GM23338 (cell line): ENCODE results near the gene SART3. TPM values are rescaled to one million over a fixed set of nuclear protein-coding genes. Genes with fewer than 3 reads are reported as not detected.

ENCODE experiments used
- ATAC-seq: fragments of 200-7000 bp; cut with Tn5 transposase; 3 replicates; pipeline ENCODE4 v1.9.1; 2020
- DNase-seq: peaks from one replicate; pipeline ENCODE4 v3.0.0-alpha.2; 2015; ENCODE audit warnings: low spot score
- H2AFZ ChIP-seq: fragments of 200-600 bp; sonication (generic); 2 replicates; pipeline ENCODE4 v1.8.0; 2016; ENCODE audit warnings: antibody characterized with exemption, mild to moderate bottlenecking, moderate library complexity
- H3F3A ChIP-seq: fragments of 200-600 bp; sonication (generic); replicated peaks from 2 replicates; pipeline ENCODE4 v1.8.0; 2017; ENCODE audit warnings: antibody characterized with exemption, mixed run types, low read depth
- H3K27ac ChIP-seq: fragments of 200-600 bp; sonication (generic); 2 replicates; pipeline ENCODE4 v1.6.1; 2016; ENCODE audit warnings: low read depth
- H3K27me3 ChIP-seq: fragments of 200-600 bp; sonication (generic); 2 replicates; pipeline ENCODE4 v1.8.0; 2016; ENCODE audit warnings: mild to moderate bottlenecking, mixed run types, moderate library complexity; ENCODE audit not compliant: insufficient read depth
- H3K36me3 ChIP-seq: fragments of 200-600 bp; sonication (generic); 2 replicates; pipeline ENCODE4 v1.8.0; 2016; ENCODE audit warnings: mild to moderate bottlenecking; ENCODE audit not compliant: insufficient read depth
- H3K4me1 ChIP-seq: fragments of 200-600 bp; sonication (generic); 2 replicates; pipeline ENCODE4 v1.8.0; 2016; ENCODE audit warnings: mild to moderate bottlenecking, moderate library complexity; ENCODE audit not compliant: insufficient read depth
- H3K4me2 ChIP-seq: fragments of 200-600 bp; sonication (generic); 2 replicates; pipeline ENCODE4 v1.7.1; 2017; ENCODE audit warnings: mixed run types
- H3K4me3 ChIP-seq: fragments of 200-600 bp; sonication (generic); 2 replicates; pipeline ENCODE4 v1.6.1; 2016; ENCODE audit warnings: mixed run types
- H3K79me2 ChIP-seq: fragments of 200-600 bp; sonication (generic); replicated peaks from 2 replicates; pipeline ENCODE4 v1.8.0; 2017; ENCODE audit warnings: mild to moderate bottlenecking; ENCODE audit not compliant: insufficient read depth
- H3K9me2 ChIP-seq: fragments of 200-600 bp; sonication (generic); 2 replicates; pipeline ENCODE4 v1.8.0; 2017; ENCODE audit not compliant: insufficient read depth
- H4K20me1 ChIP-seq: fragments of 200-600 bp; sonication (generic); replicated peaks from 2 replicates; pipeline ENCODE4 v1.8.0; 2017; ENCODE audit warnings: mild to moderate bottlenecking; ENCODE audit not compliant: insufficient read depth
- H3K27ac Mint-ChIP-seq: 2 replicates; pipeline ENCODE4 v1.8.0; 2020; ENCODE audit warnings: inconsistent platforms, mild to moderate bottlenecking, moderate library complexity, mixed read lengths
- H3K27me3 Mint-ChIP-seq: 3 replicates; pipeline ENCODE4 v1.8.0; 2022; ENCODE audit warnings: low read depth, mild to moderate bottlenecking, moderate library complexity, mixed read lengths, inconsistent platforms; ENCODE audit not compliant: insufficient read depth, poor library complexity
- H3K36me3 Mint-ChIP-seq: 3 replicates; pipeline ENCODE4 v1.8.0; 2021; ENCODE audit warnings: low read depth, mild to moderate bottlenecking, inconsistent platforms, moderate library complexity, mixed read lengths
- H3K4me1 Mint-ChIP-seq: 3 replicates; pipeline ENCODE4 v1.8.0; 2020; ENCODE audit warnings: mild to moderate bottlenecking, inconsistent platforms, mixed read lengths
- H3K4me3 Mint-ChIP-seq: 3 replicates; pipeline ENCODE4 v1.8.0; 2021; ENCODE audit warnings: moderate library complexity, mild to moderate bottlenecking, inconsistent platforms, mixed read lengths
- H3K9me3 Mint-ChIP-seq: 3 replicates; pipeline ENCODE4 v1.8.0; 2020; ENCODE audit warnings: moderate library complexity, mild to moderate bottlenecking, inconsistent platforms, mixed read lengths
- CREB1 ChIP-seq: fragments of 250-450 bp; sonication (Bioruptor Pico); IDR thresholded peaks from 2 replicates; pipeline ENCODE4 v1.5.0; 2020; ENCODE audit warnings: low read depth, mild to moderate bottlenecking, moderate library complexity
- CTCF ChIP-seq, 2 experiments: fragments of 200-600 bp in 1 of 2; sonication (generic) in 1 of 2; conservative IDR thresholded peaks; 2 replicates each; pipeline versions ENCODE4 v1.5.1 to v1.6.1; 2016 to 2017; ENCODE audit warnings: antibody characterized with exemption in 2 of 2, low read depth in 2 of 2, mild to moderate bottlenecking in 2 of 2, moderate library complexity in 1 of 2
- ETS1 ChIP-seq: IDR thresholded peaks from 2 replicates; pipeline ENCODE4 v1.6.1; 2016; ENCODE audit warnings: antibody characterized with exemption
- EZH2 ChIP-seq: fragments of 200-600 bp; sonication (generic); IDR thresholded peaks from one replicate; pipeline ENCODE4 v1.8.0; 2017; ENCODE audit warnings: antibody characterized with exemption, mild to moderate bottlenecking, low read depth; ENCODE audit not compliant: unreplicated experiment
- EZH2phosphoT487 ChIP-seq: fragments of 200-600 bp; sonication (generic); IDR thresholded peaks from one replicate; pipeline ENCODE4 v1.8.1; 2018; ENCODE audit warnings: antibody characterized with exemption; ENCODE audit not compliant: unreplicated experiment
- JUNB ChIP-seq: IDR thresholded peaks from one replicate; pipeline ENCODE4 v1.6.1; 2016; ENCODE audit warnings: antibody characterized with exemption; ENCODE audit not compliant: unreplicated experiment
- NANOG ChIP-seq: IDR thresholded peaks from 2 replicates; pipeline ENCODE4 v1.6.1; 2016; ENCODE audit warnings: antibody characterized with exemption, borderline replicate concordance
- POLR2AphosphoS5 ChIP-seq: IDR thresholded peaks from 2 replicates; pipeline ENCODE4 v1.6.1; 2016; ENCODE audit warnings: antibody characterized with exemption, low read depth
- REST ChIP-seq: IDR thresholded peaks from one replicate; pipeline ENCODE4 v1.6.1; 2018; ENCODE audit warnings: antibody characterized with exemption; ENCODE audit not compliant: unreplicated experiment
- STAT1 ChIP-seq: IDR thresholded peaks from one replicate; pipeline ENCODE4 v1.6.1; 2016; ENCODE audit warnings: antibody characterized with exemption; ENCODE audit not compliant: unreplicated experiment
- ZNF114 ChIP-seq: fragments of 250-450 bp; sonication (Bioruptor Pico); IDR thresholded peaks from 2 replicates; pipeline ENCODE4 v1.5.0; 2020; ENCODE audit warnings: mild to moderate bottlenecking, moderate library complexity
- ZNF331 ChIP-seq: fragments of 250-450 bp; sonication (Bioruptor Pico); IDR thresholded peaks from 2 replicates; pipeline ENCODE4 v1.5.0; 2020; ENCODE audit warnings: low read depth, mild to moderate bottlenecking, moderate library complexity
- polyA plus RNA-seq: library from polyadenylated mRNA; unstranded; fragments of >200 nt; fragmentation: Nextera tagmentation; extraction: Ambion mirVana; gene quantifications from 2 replicates; pipeline ENCODE4 v1.2.1, GENCODE V29; 2016
- total RNA-seq: library from RNA; depleted of rRNA; stranded (reverse); fragments of >200 nt; shearing (Covaris generic); gene quantifications from 2 replicates; pipeline ENCODE4 v1.2.3, GENCODE V29; 2014

The SART3 gene
- total and polyA plus RNA-seq, 2 experiments from 2014 or later = 49.8 to 112 TPM

GRCh38 chr12:108475396-108475795 lies 85.6 kb downstream of the SART3 start (continued):
- TF ChIP-seq CTCF (conservative IDR thresholded peaks at IDR 0.05; ENCODE audit: low read depth in 2 of 2) (no peak), CREB1 (no peak), STAT1 (no peak), POLR2AphosphoS5 (no peak), EZH2 (no peak), JUNB (no peak), EZH2phosphoT487 (no peak), NANOG (no peak)

- H3K4me1 ChIP-seq = no peaks in the 10 kb centered on the region; the same call in 1 of the 2 replicates
- H3K4me3 ChIP-seq = no peak overlapping the region
- peaks cover 6% of the 10 kb centered on the region for H3K27me3 Mint-ChIP-seq
- H3K36me3 ChIP-seq = no peaks in the 10 kb centered on the region
- ATAC-seq (no peak), DNase-seq (no peak)
- H3F3A ChIP-seq = no peaks in the 10 kb centered on the region
- H3K27me3 ChIP-seq = no peaks in the 10 kb centered on the region
- H3K4me2 ChIP-seq = no peak overlapping the region
- H3K9me2 ChIP-seq = peaks cover 7% of the 10 kb centered on the region
- no peaks in the 10 kb centered on the region for H4K20me1 ChIP-seq
- H2AFZ ChIP-seq = no peak overlapping the region
- H3K4me1 Mint-ChIP-seq = no peaks in the 10 kb centered on the region
- no peak overlapping the region for H3K27ac ChIP-seq
- no peak overlapping the region for H3K27ac Mint-ChIP-seq
- H3K9me3 Mint-ChIP-seq = no peaks in the 10 kb centered on the region
- H3K36me3 Mint-ChIP-seq = no peaks in the 10 kb centered on the region
- H3K79me2 ChIP-seq = no peaks in the 10 kb centered on the region
- no peak overlapping the region for H3K4me3 Mint-ChIP-seq
- no peak for TF ChIP-seq ZNF331 (CRISPR knock-in tag)
- TF ChIP-seq ETS1 = no peak
- TF ChIP-seq NANOG = no peak
- no peak for TF ChIP-seq CTCF (conservative IDR thresholded peaks at IDR 0.05; ENCODE audit: low read depth in 2 of 2)
- TF ChIP-seq EZH2phosphoT487 = no peak
- no peak for TF ChIP-seq JUNB
- TF ChIP-seq EZH2 = no peak
- TF ChIP-seq ZNF114 = no peak
- no peak for TF ChIP-seq REST
Observed at GRCh38 chr12:108473400-108474055, 87.4 kb downstream of the SART3 start.
